IPS-20b (cell line): ENCODE measurements around the gene LRRC63.
"Not testable (repeated sequence)": the region's sequence is repeated elsewhere in the genome, so short reads cannot be mapped to it uniquely, and the experiment has no call there.

Source experiments
- H3K27ac ChIP-seq: one replicate; pipeline ENCODE4 v1.5.1; 2013; ENCODE audit warnings: low read length
- H3K27me3 ChIP-seq: 2 replicates; pipeline ENCODE4 v1.6.1; 2013; ENCODE audit warnings: mild to moderate bottlenecking, low read length, inconsistent platforms; ENCODE audit not compliant: insufficient read depth
- H3K36me3 ChIP-seq: 2 replicates; pipeline ENCODE4 v1.6.1; 2013; ENCODE audit warnings: low read depth, mild to moderate bottlenecking, inconsistent platforms, low read length, moderate library complexity; ENCODE audit not compliant: insufficient read depth
- H3K4me1 ChIP-seq: 2 replicates; pipeline ENCODE4 v1.6.1; 2013; ENCODE audit warnings: mild to moderate bottlenecking, control low read depth, inconsistent platforms, low read length, moderate library complexity; ENCODE audit not compliant: insufficient read depth
- H3K4me3 ChIP-seq: 2 replicates; pipeline ENCODE4 v1.5.1; 2013; ENCODE audit warnings: mild to moderate bottlenecking, low read length, inconsistent platforms
- H3K9ac ChIP-seq: 2 replicates; pipeline ENCODE4 v1.6.1; 2013; ENCODE audit warnings: low read depth, mild to moderate bottlenecking, inconsistent platforms, low read length, moderate library complexity
- H3K9me3 ChIP-seq: 2 replicates; pipeline ENCODE4 v1.6.1; 2013; ENCODE audit warnings: mild to moderate bottlenecking, low read depth, low read length, inconsistent platforms; ENCODE audit not compliant: insufficient read depth

Gene LRRC63, protein sequence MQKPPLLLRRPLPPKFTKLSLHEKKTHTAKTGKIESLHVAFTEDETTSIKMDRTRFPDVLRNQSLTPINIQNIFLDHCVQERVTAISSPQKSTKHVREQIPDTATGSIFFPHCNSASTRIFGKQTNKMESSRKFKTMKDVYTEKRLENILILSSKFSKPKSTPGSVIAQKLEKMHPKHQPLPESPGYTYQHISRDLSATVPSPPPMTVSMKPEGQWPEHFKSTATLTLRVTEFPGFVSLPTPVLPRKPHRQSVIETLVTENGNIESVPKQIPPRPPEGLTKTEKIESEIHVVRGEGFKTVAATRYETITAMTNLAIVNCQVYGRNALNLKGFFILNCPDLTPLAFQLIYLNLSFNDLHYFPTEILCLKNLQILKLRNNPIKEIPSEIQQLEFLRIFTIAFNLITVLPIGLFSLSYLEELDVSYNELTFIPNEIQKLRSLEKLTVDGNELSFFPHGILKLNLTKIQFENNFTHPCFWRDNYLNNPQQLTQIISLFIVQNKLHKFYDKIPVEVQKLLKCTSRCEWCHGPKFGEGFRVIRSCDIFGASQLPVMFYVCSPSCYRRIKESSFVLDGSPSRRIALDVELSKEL

DNA sequence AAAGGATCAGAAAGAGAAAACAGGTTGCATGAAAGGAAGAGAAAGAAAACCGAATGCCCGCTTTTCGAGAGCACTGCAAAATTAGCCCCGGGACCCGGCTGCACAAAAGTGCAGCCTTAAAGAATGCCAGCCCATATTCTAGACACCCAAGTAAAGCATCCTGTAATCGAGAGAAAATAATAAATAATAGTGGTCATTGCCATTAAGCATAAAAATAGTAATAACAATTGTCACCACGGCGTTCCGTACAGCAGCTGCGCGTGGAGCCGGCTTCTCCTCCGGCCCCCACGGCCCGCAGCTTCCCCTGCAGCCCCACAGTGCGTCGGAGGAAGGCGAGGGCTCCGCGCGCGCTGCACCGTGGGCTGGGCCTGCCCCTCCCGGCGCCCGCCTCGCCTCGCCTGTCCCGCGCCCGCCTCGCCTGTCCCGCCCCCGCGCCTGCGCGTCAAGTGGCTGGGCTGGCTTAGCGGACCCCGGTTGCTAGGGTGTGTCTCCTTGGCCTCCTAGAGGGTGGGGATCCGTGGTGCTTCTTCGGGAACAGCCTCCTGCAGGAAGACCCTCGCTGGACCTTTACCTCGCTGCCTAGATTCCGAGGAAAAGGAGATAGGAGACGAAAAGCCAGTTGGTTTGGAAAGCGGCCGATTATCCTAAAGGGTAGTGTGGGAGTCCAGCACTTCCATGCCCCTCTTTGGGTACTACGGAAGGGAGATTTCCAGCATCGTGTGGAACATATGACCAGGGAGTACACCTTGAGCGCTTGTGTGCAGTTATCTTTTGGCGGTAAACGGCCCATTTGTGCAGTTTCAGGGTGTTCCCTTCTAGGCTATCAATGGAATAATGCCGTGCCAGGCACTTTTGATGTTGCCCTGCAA lies at the start of gene LRRC63:
Gene LRRC63, plus strand, starts transcription at position 446 of the 869 bp plus-strand sequence. CDS start 1,107 bp downstream, outside the sequence.
- Histone ChIP-seq H3K4me1 (no peaks in the 10 kb centered on the region), H3K36me3 (no peaks in the 10 kb centered on the region), H3K27ac (no peak within 1 kb of the TSS), H3K4me3 (peak within 1 kb of the TSS; percentile 81), H3K9ac (peak within 1 kb of the TSS; percentile 30; the same call in 1 of the 2 replicates), H3K27me3 (peaks cover 23% of the 10 kb centered on the region), H3K9me3 (no peaks in the 10 kb centered on the region)

DNA sequence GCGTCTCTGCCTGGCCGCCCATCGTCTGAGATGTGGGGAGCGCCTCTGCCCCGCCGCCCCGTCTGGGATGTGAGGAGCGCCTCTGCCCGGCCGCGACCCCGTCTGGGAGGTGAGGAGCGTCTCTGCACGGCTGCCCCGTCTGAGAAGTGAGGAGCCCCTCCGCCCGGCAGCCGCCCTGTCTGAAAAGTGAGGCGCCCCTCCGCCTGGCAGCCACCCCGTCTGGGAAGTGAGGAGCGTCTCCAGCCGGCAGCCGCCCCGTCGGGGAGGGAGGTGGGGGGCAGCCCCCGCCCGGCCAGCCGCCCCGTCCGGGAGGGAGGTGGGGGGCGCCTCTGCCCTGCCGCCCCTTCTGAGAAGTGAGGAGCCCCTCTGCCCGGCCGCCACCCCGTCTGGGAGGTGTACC lies 49.0 kb upstream of the LRRC63 start:
- H3K9me3 ChIP-seq, H3K9ac ChIP-seq, H3K27me3 ChIP-seq, H3K27ac ChIP-seq, H3K36me3 ChIP-seq, H3K4me1 ChIP-seq, H3K4me3 ChIP-seq: not testable (repeated sequence)

DNA sequence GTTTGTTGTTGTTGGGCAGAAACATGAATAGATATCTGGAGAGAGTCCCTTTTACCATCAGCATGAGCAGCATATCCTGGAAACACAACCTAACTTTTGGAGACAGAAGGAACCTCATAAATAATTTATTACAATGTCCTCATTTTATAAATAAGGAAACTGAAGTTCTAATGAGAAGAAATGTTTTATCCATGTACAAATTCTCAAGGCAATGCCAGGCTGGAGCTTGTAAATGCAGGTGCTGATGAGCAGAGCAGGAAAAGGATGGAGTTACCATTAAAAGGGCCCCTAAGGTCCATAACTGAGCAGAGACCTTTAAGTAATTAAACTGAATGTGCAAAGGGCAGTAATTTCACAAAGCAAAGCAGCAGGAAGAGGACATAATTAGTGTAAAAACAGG lies 47.1 kb upstream of the LRRC63 start:
- Histone ChIP-seq H3K9ac (no peak overlapping the region), H3K4me1 (no peaks in the 10 kb centered on the region), H3K36me3 (no peaks in the 10 kb centered on the region), H3K4me3 (no peak overlapping the region), H3K27me3 (no peaks in the 10 kb centered on the region), H3K27ac (no peak overlapping the region), H3K9me3 (no peaks in the 10 kb centered on the region)

DNA sequence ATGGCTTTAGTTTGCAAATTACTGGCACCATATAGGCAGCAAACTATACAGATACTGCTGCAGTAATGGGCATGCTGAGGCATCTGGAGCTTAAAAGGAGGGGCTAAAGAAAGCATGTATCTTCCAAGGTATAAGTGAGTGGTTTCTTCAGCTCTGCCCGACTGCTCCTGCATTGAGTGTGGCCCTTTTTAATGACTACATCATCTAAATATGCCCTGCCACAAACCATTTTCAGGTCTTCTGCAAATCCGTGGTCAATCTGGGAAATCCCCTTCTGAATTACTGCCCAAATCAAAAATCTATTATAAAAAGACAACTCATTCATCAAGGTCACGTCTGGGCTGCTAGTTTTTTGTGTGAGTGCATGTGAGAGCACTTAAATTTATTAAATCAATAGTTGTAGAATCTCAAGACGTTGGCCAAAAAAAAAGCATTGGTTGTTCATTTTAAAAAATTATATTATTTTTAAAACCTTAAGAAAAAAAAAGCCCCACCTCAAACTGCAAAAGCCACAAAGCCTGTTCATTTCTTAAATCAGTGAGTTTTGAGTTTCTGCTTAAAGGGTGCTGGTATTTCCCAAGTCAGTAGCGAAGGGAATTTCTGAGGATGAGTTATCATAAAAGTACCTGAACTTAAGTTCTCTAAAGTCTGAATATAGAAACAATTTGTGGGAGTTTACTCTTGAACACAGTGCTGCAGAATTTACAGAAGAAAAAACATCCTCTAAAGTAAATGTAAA lies 46.1 kb upstream of the LRRC63 start:
- no peaks in the 10 kb centered on the region for H3K36me3 ChIP-seq
- H3K9me3 ChIP-seq, result no peaks in the 10 kb centered on the region
- H3K27ac ChIP-seq, result no peak overlapping the region
- H3K27me3 ChIP-seq, result no peaks in the 10 kb centered on the region; the same call in 1 of the 2 replicates
- H3K4me3 ChIP-seq, result no peak overlapping the region
- H3K4me1 ChIP-seq, result peaks cover 6% of the 10 kb centered on the region
- no peak overlapping the region for H3K9ac ChIP-seq

DNA sequence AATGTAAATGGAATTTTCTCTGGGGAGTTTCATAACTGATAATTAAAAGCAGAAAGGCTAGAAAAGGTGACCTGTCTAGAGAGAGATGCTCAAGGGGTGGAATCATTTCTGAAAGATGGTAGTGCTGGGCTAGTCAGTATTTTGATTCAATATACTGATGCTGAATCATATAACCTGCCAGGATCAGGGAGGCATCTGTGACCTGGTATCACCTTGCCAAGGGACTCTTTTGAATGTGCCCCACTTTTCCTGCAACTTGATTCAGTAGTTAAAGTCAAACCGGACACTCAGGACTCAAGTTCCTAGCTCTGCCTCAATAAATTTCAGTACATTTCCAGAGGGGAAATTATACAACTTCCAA lies 45.5 kb upstream of the LRRC63 start:
- Histone ChIP-seq H3K27ac (no peak overlapping the region), H3K9me3 (no peaks in the 10 kb centered on the region), H3K9ac (no peak overlapping the region), H3K36me3 (no peaks in the 10 kb centered on the region), H3K27me3 (no peaks in the 10 kb centered on the region; the same call in 1 of the 2 replicates), H3K4me3 (no peak overlapping the region), H3K4me1 (peaks cover 11% of the 10 kb centered on the region)

GRCh38 chr13:46166947-46167610 lies 44.6 kb upstream of the LRRC63 start:
- Histone ChIP-seq H3K4me3 (no peak overlapping the region), H3K4me1 (peaks cover 11% of the 10 kb centered on the region), H3K36me3 (no peaks in the 10 kb centered on the region), H3K27ac (no peak overlapping the region), H3K9ac (no peak overlapping the region), H3K9me3 (no peaks in the 10 kb centered on the region), H3K27me3 (no peaks in the 10 kb centered on the region; the same call in 1 of the 2 replicates)

- Histone ChIP-seq H3K9me3 (no peaks in the 10 kb centered on the region), H3K36me3 (no peaks in the 10 kb centered on the region), H3K27ac (no peak overlapping the region), H3K9ac (no peak overlapping the region), H3K27me3 (no peaks in the 10 kb centered on the region; the same call in 1 of the 2 replicates), H3K4me1 (peaks cover 11% of the 10 kb centered on the region), H3K4me3 (no peak overlapping the region)
Measured at GRCh38 chr13:46168341-46168740, 43.4 kb upstream of the LRRC63 start.

GRCh38 chr13:46168783-46169182 lies 42.9 kb upstream of the LRRC63 start:
- H3K36me3 ChIP-seq, result no peaks in the 10 kb centered on the region
- no peaks in the 10 kb centered on the region; the same call in 1 of the 2 replicates for H3K27me3 ChIP-seq
- H3K27ac ChIP-seq, result no peak overlapping the region
- no peak overlapping the region for H3K4me3 ChIP-seq
- no peaks in the 10 kb centered on the region for H3K9me3 ChIP-seq
- no peak overlapping the region for H3K9ac ChIP-seq
- peaks cover 11% of the 10 kb centered on the region for H3K4me1 ChIP-seq

DNA sequence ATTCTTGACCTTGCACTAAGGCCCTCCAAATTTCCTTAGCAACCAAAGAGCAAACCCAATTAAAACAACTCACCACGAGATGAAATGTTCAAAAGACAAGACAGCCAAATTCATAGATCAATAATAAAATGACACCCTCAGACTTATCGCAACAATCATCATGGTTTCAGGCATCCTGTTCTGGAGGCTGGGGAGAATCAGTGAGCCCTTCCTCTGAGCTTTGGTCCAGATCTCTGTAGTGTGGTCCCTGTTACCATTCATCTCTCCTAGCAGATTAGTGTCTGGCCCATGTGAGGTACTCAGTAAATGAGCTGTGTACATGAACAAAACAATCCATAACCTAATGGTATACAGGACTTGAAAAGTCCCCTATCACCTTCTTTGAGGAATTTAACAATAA lies 42.0 kb upstream of the LRRC63 start:
- H3K4me1 ChIP-seq, result peaks cover 11% of the 10 kb centered on the region
- no peak overlapping the region for H3K27ac ChIP-seq
- H3K36me3 ChIP-seq, result no peaks in the 10 kb centered on the region
- H3K9me3 ChIP-seq, result no peaks in the 10 kb centered on the region
- H3K4me3 ChIP-seq, result no peak overlapping the region
- H3K27me3 ChIP-seq, result no peaks in the 10 kb centered on the region; the same call in 1 of the 2 replicates
- H3K9ac ChIP-seq, result no peak overlapping the region

DNA sequence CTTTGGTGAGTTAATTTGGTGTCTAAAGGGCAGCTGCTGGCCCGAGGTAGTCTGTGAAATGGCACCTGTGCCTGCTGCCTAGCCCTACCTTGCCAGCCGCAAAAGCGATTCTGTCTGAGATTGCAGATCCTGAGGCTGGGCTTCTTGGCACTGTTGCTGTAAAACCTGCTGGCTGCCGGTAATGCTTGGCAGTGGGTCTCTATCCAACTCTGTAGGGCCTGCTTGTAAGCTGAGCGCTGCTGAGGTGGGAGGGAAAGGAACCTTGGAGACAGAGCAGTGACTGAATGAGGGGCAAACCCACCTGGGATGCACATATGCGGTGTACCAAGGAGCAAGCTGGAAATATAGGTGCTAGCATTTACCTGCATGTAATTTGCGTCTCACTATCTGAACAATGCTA lies 41.5 kb upstream of the LRRC63 start:
- H3K9ac ChIP-seq, result no peak overlapping the region

More for the DNA sequence above, 41.5 kb upstream of the LRRC63 start:
- H3K9me3 ChIP-seq, result no peaks in the 10 kb centered on the region
- peak overlapping the region; percentile 28; the same call in 1 of the 2 replicates for H3K4me3 ChIP-seq
- peaks cover 11% of the 10 kb centered on the region for H3K4me1 ChIP-seq
- H3K27ac ChIP-seq, result no peak overlapping the region
- H3K36me3 ChIP-seq, result no peaks in the 10 kb centered on the region
- no peaks in the 10 kb centered on the region; the same call in 1 of the 2 replicates for H3K27me3 ChIP-seq
